ENCODE results near the gene KIF20A.
"Not testable (repeated sequence)": the region's sequence is repeated elsewhere in the genome, so short reads cannot be mapped to it uniquely, and the experiment has no call there.

The KIF20A gene

DNA sequence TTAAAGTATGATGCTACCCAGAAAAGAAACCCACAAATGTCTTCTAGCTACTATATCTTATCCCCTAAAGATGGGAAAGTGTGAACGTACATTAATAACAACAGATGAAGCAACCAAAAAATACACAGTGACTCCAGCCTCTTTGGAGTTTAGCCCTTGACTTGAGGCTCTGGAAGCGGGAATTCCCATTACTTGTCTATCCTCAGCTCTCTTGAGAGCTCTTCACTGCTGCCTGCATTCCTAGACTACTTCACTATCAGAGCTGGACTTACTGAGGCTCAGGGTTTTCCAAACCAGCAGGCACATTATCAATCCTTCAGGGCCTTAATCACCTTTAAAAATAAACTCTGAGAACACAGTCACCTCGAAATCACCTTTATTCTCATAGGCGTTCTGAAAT, 38.6 kb upstream of the KIF20A start:
- no peaks in the 10 kb centered on the region for H3K27me3 ChIP-seq (replicated peaks)
- in situ Hi-C loops (cut with HindIII; ENCODE audit: low pct_ligation_motif_present, low sequenced_read_pairs) = no loop called here
- H3K36me3 ChIP-seq (replicated peaks) = no peaks in the 10 kb centered on the region
- DNase-seq = no peak
- H3K4me3 ChIP-seq (ENCODE audit: low read depth, low read length) = no peak overlapping the region
- H3K27ac ChIP-seq = no peak overlapping the region
- TF ChIP-seq, protein P1, sequence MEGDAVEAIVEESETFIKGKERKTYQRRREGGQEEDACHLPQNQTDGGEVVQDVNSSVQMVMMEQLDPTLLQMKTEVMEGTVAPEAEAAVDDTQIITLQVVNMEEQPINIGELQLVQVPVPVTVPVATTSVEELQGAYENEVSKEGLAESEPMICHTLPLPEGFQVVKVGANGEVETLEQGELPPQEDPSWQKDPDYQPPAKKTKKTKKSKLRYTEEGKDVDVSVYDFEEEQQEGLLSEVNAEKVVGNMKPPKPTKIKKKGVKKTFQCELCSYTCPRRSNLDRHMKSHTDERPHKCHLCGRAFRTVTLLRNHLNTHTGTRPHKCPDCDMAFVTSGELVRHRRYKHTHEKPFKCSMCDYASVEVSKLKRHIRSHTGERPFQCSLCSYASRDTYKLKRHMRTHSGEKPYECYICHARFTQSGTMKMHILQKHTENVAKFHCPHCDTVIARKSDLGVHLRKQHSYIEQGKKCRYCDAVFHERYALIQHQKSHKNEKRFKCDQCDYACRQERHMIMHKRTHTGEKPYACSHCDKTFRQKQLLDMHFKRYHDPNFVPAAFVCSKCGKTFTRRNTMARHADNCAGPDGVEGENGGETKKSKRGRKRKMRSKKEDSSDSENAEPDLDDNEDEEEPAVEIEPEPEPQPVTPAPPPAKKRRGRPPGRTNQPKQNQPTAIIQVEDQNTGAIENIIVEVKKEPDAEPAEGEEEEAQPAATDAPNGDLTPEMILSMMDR (IDR thresholded peaks at IDR 0.05; ENCODE audit: low read depth, low read length, missing control alignments) = no peak

- in situ Hi-C loops (cut with HindIII; ENCODE audit: low pct_ligation_motif_present, low sequenced_read_pairs) = no loop called here
- Histone ChIP-seq H3K36me3 (replicated peaks) (no peaks in the 10 kb centered on the region), H3K27ac (no peak overlapping the region), H3K27me3 (replicated peaks) (no peaks in the 10 kb centered on the region), H3K4me3 (ENCODE audit: low read depth, low read length) (no peak overlapping the region)
- no peak for DNase-seq
- TF ChIP-seq, protein P1 (IDR thresholded peaks at IDR 0.05; ENCODE audit: low read depth, low read length, missing control alignments) = no peak
Measured at GRCh38 chr5:138141734-138142133, 37.2 kb upstream of the KIF20A start.

GRCh38 chr5:138143578-138143977, 35.3 kb upstream of the KIF20A start:
- DNase-seq; H3K4me3 ChIP-seq (ENCODE audit: low read depth, low read length); in situ Hi-C loops (cut with HindIII; ENCODE audit: low pct_ligation_motif_present, low sequenced_read_pairs); H3K27me3 ChIP-seq (replicated peaks); H3K36me3 ChIP-seq (replicated peaks); H3K27ac ChIP-seq: not testable (repeated sequence)

GRCh38 chr5:138148811-138149210, 30.1 kb upstream of the KIF20A start:
- H3K36me3 ChIP-seq (replicated peaks) = no peaks in the 10 kb centered on the region
- TF ChIP-seq, protein P1 (IDR thresholded peaks at IDR 0.05; ENCODE audit: low read depth, low read length, missing control alignments) = no peak
- peak; percentile 71 for DNase-seq
- no peak overlapping the region for H3K27ac ChIP-seq
- no peak overlapping the region for H3K4me3 ChIP-seq (ENCODE audit: low read depth, low read length)
- in situ Hi-C loops (cut with HindIII; ENCODE audit: low pct_ligation_motif_present, low sequenced_read_pairs) = no loop called here
- no peaks in the 10 kb centered on the region for H3K27me3 ChIP-seq (replicated peaks)

GRCh38 chr5:138149530-138149929, 29.4 kb upstream of the KIF20A start:
- peak; percentile 24 for DNase-seq
- Histone ChIP-seq H3K27ac (no peak overlapping the region), H3K36me3 (replicated peaks) (no peaks in the 10 kb centered on the region), H3K27me3 (replicated peaks) (no peaks in the 10 kb centered on the region), H3K4me3 (ENCODE audit: low read depth, low read length) (no peak overlapping the region)
- in situ Hi-C loops (cut with HindIII; ENCODE audit: low pct_ligation_motif_present, low sequenced_read_pairs) = no loop called here
- TF ChIP-seq, protein P1 (IDR thresholded peaks at IDR 0.05; ENCODE audit: low read depth, low read length, missing control alignments) = peak; percentile 10

GRCh38 chr5:138155977-138156376, 22.9 kb upstream of the KIF20A start:
- DNase-seq; in situ Hi-C loops (cut with HindIII; ENCODE audit: low pct_ligation_motif_present, low sequenced_read_pairs); H3K27ac ChIP-seq; H3K27me3 ChIP-seq (replicated peaks); H3K4me3 ChIP-seq (ENCODE audit: low read depth, low read length): not testable (repeated sequence)
- H3K36me3 ChIP-seq (replicated peaks) = peaks cover 41% of the 10 kb centered on the region

DNA sequence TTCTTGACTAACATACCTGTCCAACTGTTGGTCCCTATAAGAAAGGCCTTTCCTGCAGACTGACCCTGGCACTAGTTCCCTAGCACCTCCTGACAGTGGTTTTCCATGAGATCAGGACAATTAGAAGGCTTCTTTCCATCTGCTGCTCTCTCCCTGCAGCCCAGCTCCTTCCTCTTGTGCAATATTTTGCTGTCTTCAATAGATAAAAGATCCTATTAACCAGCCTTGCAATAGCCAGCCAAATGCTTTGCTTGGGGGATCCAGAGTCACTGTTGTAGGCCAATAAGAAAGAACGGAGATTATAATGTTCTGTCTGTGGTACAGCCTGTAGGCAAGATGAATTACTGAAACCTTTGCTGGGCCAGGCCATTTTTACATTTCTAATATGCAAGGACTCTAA, 21.3 kb upstream of the KIF20A start:
- H3K27me3 ChIP-seq (replicated peaks) = no peaks in the 10 kb centered on the region
- peaks cover 56% of the 10 kb centered on the region for H3K36me3 ChIP-seq (replicated peaks)
- no peak overlapping the region for H3K4me3 ChIP-seq (ENCODE audit: low read depth, low read length)
- H3K27ac ChIP-seq = no peak overlapping the region
- in situ Hi-C loops (cut with HindIII; ENCODE audit: low pct_ligation_motif_present, low sequenced_read_pairs) = no loop called here
- no peak for DNase-seq
- TF ChIP-seq, protein P1 (IDR thresholded peaks at IDR 0.05; ENCODE audit: low read depth, low read length, missing control alignments) = no peak
